ENCODE results near the gene NLGN1. TPM values are rescaled to one million over a fixed set of nuclear protein-coding genes. Genes with fewer than 3 reads are reported as not detected.

NLGN1 gene
- total RNA-seq, 2 donors from 2014 or later: 0.67 to 1.3 TPM

DNA sequence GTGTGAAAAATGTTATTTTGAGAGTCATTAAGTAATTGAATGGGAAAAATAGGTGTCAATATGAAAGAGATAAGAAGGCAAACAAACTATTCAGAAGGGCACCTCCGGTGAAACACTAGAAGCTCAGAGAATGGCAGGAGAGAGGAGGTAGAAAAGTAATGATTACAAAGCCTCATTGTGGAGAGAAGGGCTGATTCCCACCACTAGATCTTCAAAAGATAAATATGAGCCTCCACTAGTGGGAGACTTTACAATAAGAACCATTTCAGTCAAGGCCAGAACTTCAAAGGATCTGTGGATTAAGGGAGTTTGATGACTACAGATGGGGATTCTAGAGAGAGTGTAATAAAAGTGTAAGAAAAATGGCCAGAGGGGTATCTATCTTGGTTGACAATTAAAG, 535.6 kb downstream of the NLGN1 start:
- Histone ChIP-seq H3K27me3 (no peaks in the 10 kb centered on the region), H3K36me3 (no peaks in the 10 kb centered on the region), H3K9me3 (no peaks in the 10 kb centered on the region), H3K27ac (no peak overlapping the region), H3K4me1 (no peaks in the 10 kb centered on the region), H3K4me3 (no peak overlapping the region), H3K9ac (ENCODE audit: low read depth in 2 of 2, low read length in 2 of 2) (no peak overlapping the region)
- intact Hi-C loops (cut with DNase I): no loop called here
- TF ChIP-seq, protein P1, sequence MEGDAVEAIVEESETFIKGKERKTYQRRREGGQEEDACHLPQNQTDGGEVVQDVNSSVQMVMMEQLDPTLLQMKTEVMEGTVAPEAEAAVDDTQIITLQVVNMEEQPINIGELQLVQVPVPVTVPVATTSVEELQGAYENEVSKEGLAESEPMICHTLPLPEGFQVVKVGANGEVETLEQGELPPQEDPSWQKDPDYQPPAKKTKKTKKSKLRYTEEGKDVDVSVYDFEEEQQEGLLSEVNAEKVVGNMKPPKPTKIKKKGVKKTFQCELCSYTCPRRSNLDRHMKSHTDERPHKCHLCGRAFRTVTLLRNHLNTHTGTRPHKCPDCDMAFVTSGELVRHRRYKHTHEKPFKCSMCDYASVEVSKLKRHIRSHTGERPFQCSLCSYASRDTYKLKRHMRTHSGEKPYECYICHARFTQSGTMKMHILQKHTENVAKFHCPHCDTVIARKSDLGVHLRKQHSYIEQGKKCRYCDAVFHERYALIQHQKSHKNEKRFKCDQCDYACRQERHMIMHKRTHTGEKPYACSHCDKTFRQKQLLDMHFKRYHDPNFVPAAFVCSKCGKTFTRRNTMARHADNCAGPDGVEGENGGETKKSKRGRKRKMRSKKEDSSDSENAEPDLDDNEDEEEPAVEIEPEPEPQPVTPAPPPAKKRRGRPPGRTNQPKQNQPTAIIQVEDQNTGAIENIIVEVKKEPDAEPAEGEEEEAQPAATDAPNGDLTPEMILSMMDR (IDR thresholded peaks at IDR 0.05): no peak
- no peak for DNase-seq

DNA sequence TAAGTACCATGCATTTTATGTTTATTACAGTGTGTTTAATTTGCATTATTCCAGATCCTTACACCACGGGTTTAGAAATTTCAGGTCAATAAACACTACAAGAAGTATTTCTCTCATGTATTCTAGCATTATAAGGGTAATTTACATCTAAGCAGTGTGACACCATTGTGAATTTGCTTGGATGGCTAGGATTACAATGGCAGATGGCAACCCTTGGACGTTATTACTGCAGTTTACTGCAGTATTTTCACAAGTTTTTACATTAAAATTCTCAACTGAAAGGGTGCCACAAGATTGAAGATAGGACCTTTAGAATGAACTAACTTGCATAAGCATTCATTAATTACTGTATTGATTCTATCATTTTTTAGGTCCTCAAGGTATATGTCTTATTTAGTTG, 538.8 kb downstream of the NLGN1 start:
- TF ChIP-seq, protein P1 (IDR thresholded peaks at IDR 0.05): no peak
- intact Hi-C loops (cut with DNase I): no loop called here
- no peak for DNase-seq

DNA sequence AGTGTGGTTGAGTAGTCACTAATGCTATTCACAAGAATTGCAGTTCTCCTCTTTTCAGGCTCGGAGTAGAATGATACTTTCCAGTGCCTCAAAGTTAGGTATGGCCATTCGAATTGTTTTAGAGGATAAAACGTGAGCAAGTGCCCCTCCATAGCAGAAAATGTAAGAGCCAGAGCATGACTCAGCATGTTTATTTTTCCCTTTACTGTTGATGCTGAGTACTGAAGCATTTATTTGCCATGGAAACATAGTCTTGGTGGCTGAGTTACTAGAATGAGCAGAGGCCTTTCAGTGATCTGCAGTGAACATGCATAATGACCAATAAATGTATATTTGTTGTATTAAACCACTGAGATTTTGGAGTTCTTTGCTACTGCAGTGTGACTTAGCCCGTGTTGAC, 540.6 kb downstream of the NLGN1 start:
- DNase-seq: no peak
- no peak overlapping the region for H3K9ac ChIP-seq (ENCODE audit: low read depth in 2 of 2, low read length in 2 of 2)
- no peaks in the 10 kb centered on the region for H3K27me3 ChIP-seq
- no peaks in the 10 kb centered on the region for H3K36me3 ChIP-seq
- no peaks in the 10 kb centered on the region for H3K4me1 ChIP-seq
- TF ChIP-seq, protein P1 (IDR thresholded peaks at IDR 0.05): no peak
- no peak overlapping the region for H3K27ac ChIP-seq
- no peaks in the 10 kb centered on the region for H3K9me3 ChIP-seq
- no peak overlapping the region for H3K4me3 ChIP-seq
- intact Hi-C loops (cut with DNase I): no loop called here

More for the DNA sequence above, 538.8 kb downstream of the NLGN1 start:
- no peak overlapping the region for H3K9ac ChIP-seq (ENCODE audit: low read depth in 2 of 2, low read length in 2 of 2)
- no peak overlapping the region for H3K4me3 ChIP-seq
- H3K36me3 ChIP-seq: no peaks in the 10 kb centered on the region
- no peaks in the 10 kb centered on the region for H3K4me1 ChIP-seq
- H3K27ac ChIP-seq: no peak overlapping the region
- no peaks in the 10 kb centered on the region for H3K9me3 ChIP-seq
- no peaks in the 10 kb centered on the region for H3K27me3 ChIP-seq

DNA sequence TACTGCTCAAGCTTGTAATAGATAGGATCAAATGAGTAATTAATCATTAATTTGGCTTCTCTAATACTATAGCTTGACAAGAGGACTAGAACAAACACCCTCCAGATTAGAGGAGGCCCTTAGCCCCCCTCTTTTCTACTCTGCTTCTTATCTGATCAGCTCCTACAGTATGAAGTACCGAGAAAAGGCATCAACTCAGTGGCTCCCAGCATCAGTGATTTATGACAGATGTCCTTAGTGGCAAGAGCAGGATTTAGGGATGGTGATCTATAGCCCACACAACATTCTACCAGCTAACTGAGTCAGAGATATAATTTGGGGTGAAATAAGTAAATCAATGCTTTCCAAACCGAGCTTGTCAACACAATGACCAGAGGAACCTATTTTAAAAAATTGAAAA, 541.1 kb downstream of the NLGN1 start:
- TF ChIP-seq, protein P1 (IDR thresholded peaks at IDR 0.05): no peak
- intact Hi-C loops (cut with DNase I): no loop called here
- no peak overlapping the region for H3K4me3 ChIP-seq
- H3K9ac ChIP-seq (ENCODE audit: low read depth in 2 of 2, low read length in 2 of 2): no peak overlapping the region
- H3K27me3 ChIP-seq: no peaks in the 10 kb centered on the region
- no peak for DNase-seq
- H3K4me1 ChIP-seq: no peaks in the 10 kb centered on the region
- H3K9me3 ChIP-seq: no peaks in the 10 kb centered on the region
- no peaks in the 10 kb centered on the region for H3K36me3 ChIP-seq
- no peak overlapping the region for H3K27ac ChIP-seq

DNA sequence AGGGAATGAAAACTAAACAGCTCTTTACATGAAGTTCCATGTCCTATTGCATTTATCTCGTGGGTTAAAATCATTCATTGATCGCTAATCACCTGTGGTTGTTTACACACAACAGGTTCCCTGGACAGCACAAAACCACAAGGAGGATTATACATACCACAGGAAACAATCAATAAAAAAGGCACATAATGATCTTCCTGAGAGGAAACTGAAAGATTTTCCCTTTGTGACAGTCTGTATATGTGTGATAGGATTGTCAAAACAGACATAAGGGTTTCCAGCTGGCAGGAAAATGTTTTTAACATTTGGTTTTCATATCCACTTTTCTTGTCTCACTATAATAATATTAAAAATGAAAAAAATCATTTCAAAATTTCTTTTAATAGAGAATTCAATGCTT, 541.8 kb downstream of the NLGN1 start:
- intact Hi-C loops (cut with DNase I): no loop called here
- no peaks in the 10 kb centered on the region for H3K9me3 ChIP-seq
- TF ChIP-seq, protein P1 (IDR thresholded peaks at IDR 0.05): no peak
- no peaks in the 10 kb centered on the region for H3K27me3 ChIP-seq
- no peak overlapping the region for H3K27ac ChIP-seq
- DNase-seq: no peak
- no peak overlapping the region for H3K9ac ChIP-seq (ENCODE audit: low read depth in 2 of 2, low read length in 2 of 2)
- H3K4me3 ChIP-seq: no peak overlapping the region
- no peaks in the 10 kb centered on the region for H3K36me3 ChIP-seq
- no peaks in the 10 kb centered on the region for H3K4me1 ChIP-seq

DNA sequence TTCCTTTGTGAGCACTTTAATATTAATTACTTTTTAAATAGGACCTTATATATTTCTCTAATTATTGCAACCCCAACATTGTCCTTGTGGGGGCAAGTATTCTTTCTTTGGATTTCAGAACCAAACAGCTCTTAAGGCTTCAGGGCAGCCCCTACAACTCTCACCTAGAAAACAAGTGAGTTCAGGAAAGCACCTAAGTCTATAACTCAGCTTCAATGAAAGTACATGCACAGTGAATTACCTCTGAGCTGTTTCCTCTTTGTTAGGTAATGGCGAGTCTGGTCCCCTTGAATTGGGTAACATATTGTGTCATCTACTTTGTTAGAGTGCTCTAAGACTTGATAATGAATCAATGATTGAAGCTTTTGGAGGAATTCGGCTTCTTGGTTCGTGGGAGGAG, 545.7 kb downstream of the NLGN1 start:
- H3K27me3 ChIP-seq: no peaks in the 10 kb centered on the region
- H3K9ac ChIP-seq (ENCODE audit: low read depth in 2 of 2, low read length in 2 of 2): no peak overlapping the region
- intact Hi-C loops (cut with DNase I): no loop called here
- H3K4me1 ChIP-seq: no peaks in the 10 kb centered on the region
- H3K4me3 ChIP-seq: no peak overlapping the region
- TF ChIP-seq, protein P1 (IDR thresholded peaks at IDR 0.05): no peak
- H3K9me3 ChIP-seq: no peaks in the 10 kb centered on the region
- no peak for DNase-seq
- H3K36me3 ChIP-seq: no peaks in the 10 kb centered on the region
- H3K27ac ChIP-seq: no peak overlapping the region
